K562 (cell line): ENCODE results near the gene HOXB4. TPM values are rescaled to one million over a fixed set of nuclear protein-coding genes. Genes with fewer than 3 reads are reported as not detected.
A peak's percentile ranks its signal among the peaks of the same experiment; 100 is the strongest.

ENCODE experiments used
- ATF1 ChIP-seq, 2 experiments: fragments of 450-650 bp in 1 of 2; IDR thresholded peaks; 2 replicates each; pipeline ENCODE4 v1.6.1; 2016; ENCODE audit warnings: missing compliant biosample characterization in 1 of 2, missing genetic modification characterization in 1 of 2
- DNMT1 ChIP-seq: fragments of 450-650 bp; IDR thresholded peaks from 2 replicates; pipeline ENCODE4 v1.6.1; 2016; ENCODE audit warnings: antibody characterized with exemption, mild to moderate bottlenecking
- HDAC1 ChIP-seq, 2 experiments: fragments of 450-650 bp; IDR thresholded peaks; 2 replicates each; pipeline ENCODE4 v1.6.1; 2016 to 2017; ENCODE audit warnings: inconsistent platforms in 1 of 2, mild to moderate bottlenecking in 1 of 2, moderate library complexity in 1 of 2
- NBN ChIP-seq: fragments of 450-650 bp; IDR thresholded peaks from 2 replicates; pipeline ENCODE4 v1.6.1; 2016; ENCODE audit warnings: low read depth, mild to moderate bottlenecking
- PHB2 ChIP-seq: fragments of 450-650 bp; IDR thresholded peaks from 2 replicates; pipeline ENCODE4 v1.6.1; 2017; ENCODE audit warnings: low read depth
- POLR2A ChIP-seq: fragments of 450-650 bp; conservative IDR thresholded peaks from 2 replicates; pipeline ENCODE4 v1.6.1; 2016
- POLR2B ChIP-seq: fragments of 450-650 bp; IDR thresholded peaks from 2 replicates; pipeline ENCODE4 v1.6.1; 2018; ENCODE audit warnings: low read depth; ENCODE audit not compliant: partially characterized antibody
- RAD51 ChIP-seq: fragments of 450-650 bp; IDR thresholded peaks from 2 replicates; pipeline ENCODE4 v1.7.1; 2016; ENCODE audit warnings: low read depth, mild to moderate bottlenecking, borderline replicate concordance
- SOX6 ChIP-seq: fragments of 450-650 bp; IDR thresholded peaks from 2 replicates; pipeline ENCODE4 v1.6.1; 2014; ENCODE audit warnings: mild to moderate bottlenecking
- THRA ChIP-seq: fragments of 450-650 bp; IDR thresholded peaks from 2 replicates; pipeline ENCODE4 v1.6.1; 2017; ENCODE audit warnings: mild to moderate bottlenecking, moderate library complexity
- TOE1 ChIP-seq, 2 experiments: fragments of 450-650 bp in 1 of 2; sonication (generic) in 1 of 2; formaldehyde crosslinking in 1 of 2; IDR thresholded peaks; 2 replicates each; pipeline versions ENCODE4 v1.7.1 to v1.8.0; 2016 to 2022; ENCODE audit warnings: borderline replicate concordance in 2 of 2, mild to moderate bottlenecking in 2 of 2, antibody characterized with exemption in 1 of 2, inconsistent platforms in 1 of 2, low read depth in 1 of 2, missing genetic modification reagents in 1 of 2, moderate library complexity in 1 of 2
- VEZF1 ChIP-seq: fragments of 200-800 bp; sonication (Bioruptor generic); IDR thresholded peaks from 2 replicates; pipeline ENCODE4 v1.6.1; 2017; ENCODE audit warnings: missing genetic modification characterization, missing compliant biosample characterization
- YY1 ChIP-seq, 3 experiments: IDR thresholded peaks; 2 replicates each; pipeline ENCODE4 v1.6.1; 2011; ENCODE audit warnings: low read length in 2 of 3, mild to moderate bottlenecking in 2 of 3, moderate library complexity in 2 of 3, borderline replicate concordance in 1 of 3, control low read depth in 1 of 3, low read depth in 1 of 3; ENCODE audit not compliant: insufficient read depth in 3 of 3, insufficient replicate concordance in 2 of 3, control insufficient read depth in 1 of 3, insufficient read length in 1 of 3; ENCODE audit errors: extremely low read depth in 1 of 3
- polyA plus RNA-seq, 8 experiments: library from polyadenylated mRNA; depleted of rRNA in 4 of 8; stranded (reverse) in 5 of 8; unstranded in 3 of 8; fragments of >200 nt; fragmentation: Nextera tagmentation in 2 of 8; fragmentation: Illumina TruSeq in 1 of 8; extraction: Ambion mirVana in 2 of 8; extraction: Trizol in 1 of 8; gene quantifications; 2 replicates each; pipeline versions ENCODE4 v1.2.1 to v1.2.3, GENCODE V29; 2011 to 2014; ENCODE audit warnings: inconsistent platforms in 1 of 8, missing spikeins in 1 of 8
- total RNA-seq, 7 experiments: library from RNA; depleted of rRNA in 6 of 7; stranded (reverse); fragments of >200 nt in 6 of 7; fragmentation: Illumina TruSeq in 2 of 7; extraction: Trizol in 2 of 7; gene quantifications; 2 replicates each; pipeline versions ENCODE4 v1.2.1 to v1.2.3, GENCODE V29; 2011 to 2021; ENCODE audit warnings: low replicate concordance in 1 of 7
- TF ChIP-seq, protein P1 (sequence below): fragments of 250-450 bp; sonication (Bioruptor Pico); IDR thresholded peaks from 2 replicates; pipeline ENCODE4 v1.4.0; 2020; ENCODE audit warnings: mild to moderate bottlenecking, moderate library complexity

The HOXB4 gene
- total and polyA plus RNA-seq, 9 of the 15 experiments (the other 6 are each of a cell fraction or from before 2014, with no cell fraction given): 1.6 to 34.9 (median 14.9) TPM

DNA sequence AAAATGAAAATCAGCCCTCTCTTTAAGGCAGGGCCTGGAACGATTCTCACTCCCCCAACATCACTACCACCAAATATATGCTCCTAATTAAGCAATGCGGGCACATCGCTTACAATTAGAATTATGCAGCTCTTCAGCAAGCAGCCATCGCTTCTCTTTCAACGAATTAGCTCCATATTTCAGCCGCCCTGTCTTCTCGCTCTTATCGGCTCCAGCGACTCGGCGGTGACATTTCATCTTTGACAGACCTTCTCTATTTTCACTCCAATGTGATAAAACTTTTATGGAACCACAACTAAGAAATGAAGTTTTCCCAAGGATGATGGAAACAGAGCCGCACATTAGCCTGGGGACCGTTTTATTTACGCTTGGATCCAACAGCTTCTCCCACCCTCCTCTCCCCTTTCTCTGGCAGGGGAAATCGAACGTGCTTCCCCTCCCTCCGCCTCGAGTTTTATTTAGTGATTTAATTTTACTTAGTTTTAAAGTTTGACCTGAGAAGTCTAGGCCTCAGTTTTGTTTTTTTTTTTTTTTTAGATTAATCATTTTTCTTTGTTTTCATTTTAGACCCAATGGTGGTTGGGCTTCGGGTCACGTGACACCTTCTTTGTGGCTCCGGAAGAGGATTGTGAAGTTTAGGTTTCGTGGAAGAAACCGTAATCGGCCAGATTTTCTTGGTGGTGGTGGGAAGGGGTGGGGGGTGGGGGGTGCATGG is 30.2 kb downstream of the HOXB4 start (continued):
- peak in 1 of 3 experiments; percentile 79 for TF ChIP-seq YY1 (IDR thresholded peaks at IDR 0.05; ENCODE audit: borderline replicate concordance in 1 of 3, control insufficient read depth in 1 of 3, extremely low read depth in 1 of 3, insufficient read depth in 3 of 3, insufficient read length in 1 of 3, insufficient replicate concordance in 2 of 3, low read depth in 1 of 3, low read length in 2 of 3)
- TF ChIP-seq THRA: no peak
- peak in 1 of 2 experiments; percentile 67; a peak in 2 of 4 replicates for TF ChIP-seq HDAC1 (IDR thresholded peaks at IDR 0.05)
- TF ChIP-seq TOE1 (IDR thresholded peaks at IDR 0.05; ENCODE audit: borderline replicate concordance): peak; percentile 99
- no peak for TF ChIP-seq TOE1 (CRISPR knock-in tag; IDR thresholded peaks at IDR 0.05; ENCODE audit: borderline replicate concordance, low read depth)
- TF ChIP-seq VEZF1: peak; percentile 66; the same call in 1 of the 2 replicates
- TF ChIP-seq POLR2A: peak; percentile 70; the same call in 1 of the 2 replicates
- TF ChIP-seq POLR2B: peak; percentile 44
- TF ChIP-seq PHB2: 0 out of 2 replicates have a peak, but pooled peaks have one; percentile 11
- TF ChIP-seq SOX6: peak; percentile 3; the same call in 1 of the 2 replicates
- TF ChIP-seq, protein P1, sequence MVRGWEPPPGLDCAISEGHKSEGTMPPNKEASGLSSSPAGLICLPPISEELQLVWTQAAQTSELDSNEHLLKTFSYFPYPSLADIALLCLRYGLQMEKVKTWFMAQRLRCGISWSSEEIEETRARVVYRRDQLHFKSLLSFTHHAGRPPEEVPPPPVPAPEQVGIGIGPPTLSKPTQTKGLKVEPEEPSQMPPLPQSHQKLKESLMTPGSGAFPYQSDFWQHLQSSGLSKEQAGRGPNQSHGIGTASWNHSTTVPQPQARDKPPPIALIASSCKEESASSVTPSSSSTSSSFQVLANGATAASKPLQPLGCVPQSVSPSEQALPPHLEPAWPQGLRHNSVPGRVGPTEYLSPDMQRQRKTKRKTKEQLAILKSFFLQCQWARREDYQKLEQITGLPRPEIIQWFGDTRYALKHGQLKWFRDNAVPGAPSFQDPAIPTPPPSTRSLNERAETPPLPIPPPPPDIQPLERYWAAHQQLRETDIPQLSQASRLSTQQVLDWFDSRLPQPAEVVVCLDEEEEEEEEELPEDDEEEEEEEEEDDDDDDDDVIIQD (CRISPR knock-in tag): no peak
- TF ChIP-seq RAD51: peak; percentile 99
- 0 out of 2 replicates have a peak, but pooled peaks have one; percentile 29 for TF ChIP-seq NBN
- TF ChIP-seq ATF1 (CRISPR knock-in tag; IDR thresholded peaks at IDR 0.05): no peak
- TF ChIP-seq ATF1 (tag; IDR thresholded peaks at IDR 0.05): 0 out of 2 replicates have a peak, but pooled peaks have one; percentile 29
- TF ChIP-seq DNMT1: 0 out of 2 replicates have a peak, but pooled peaks have one; percentile 58
